Measurements from ENCODE around the gene TELO2. TPM values are rescaled to one million over a fixed set of nuclear protein-coding genes. Genes with fewer than 3 reads are reported as not detected.

Gene TELO2
- total and polyA plus RNA-seq, 12 donors = 14.5 to 50.5 (median 20.8) TPM

- Histone ChIP-seq H3K4me1 (no peaks in the 10 kb centered on the region), H3K9me3 (peaks cover 0 to 5% (median 0%) of the 10 kb centered on the region in 11 donors), H3K36me3 (peaks cover 0 to 58% (median 6%) of the 10 kb centered on the region in 9 donors), H3K4me3 (no peak overlapping the region), H3K27ac (no peak overlapping the region), H3K27me3 (no peaks in the 10 kb centered on the region)
- ATAC-seq = peak in 1 of 8 donors; percentile 37
- intact Hi-C loops (cut with DNase I) = no loop called here
- no peak for DNase-seq
- TF ChIP-seq CTCF (IDR thresholded peaks at IDR 0.05) = no peak
- WGBS, 2 donors = 87 to 88% methylated on average over 17 of the region's 17 CpGs
These were observed 26.7 kb downstream of the TELO2 start for GRCh38 chr16:1519831-1520230.

GRCh38 chr16:1520461-1520860 is 27.3 kb downstream of the TELO2 start:
- H3K9me3 ChIP-seq = no peaks in the 10 kb centered on the region
- H3K4me1 ChIP-seq = no peaks in the 10 kb centered on the region
- H3K36me3 ChIP-seq = peaks cover 0 to 58% (median 6%) of the 10 kb centered on the region in 9 donors
- H3K27me3 ChIP-seq = no peaks in the 10 kb centered on the region
- intact Hi-C loops (cut with DNase I) = no loop called here
- no peak overlapping the region for H3K27ac ChIP-seq
- peak in 1 of 8 donors; percentile 9 for ATAC-seq
- H3K4me3 ChIP-seq = no peak overlapping the region
- DNase-seq = peak in 1 of 2 donors; percentile 7
- WGBS, 2 donors = 90 to 95% methylated on average over 19 of the region's 19 CpGs
- no peak for TF ChIP-seq CTCF (IDR thresholded peaks at IDR 0.05)

- Histone ChIP-seq H3K27me3 (no peaks in the 10 kb centered on the region), H3K9me3 (no peaks in the 10 kb centered on the region), H3K27ac (no peak overlapping the region), H3K4me3 (no peak overlapping the region), H3K36me3 (peaks cover 0 to 43% (median 6%) of the 10 kb centered on the region in 9 donors), H3K4me1 (peaks cover 13 to 23% (median 21%) of the 10 kb centered on the region in 9 donors)
- DNase-seq (no peak), ATAC-seq (no peak)
- intact Hi-C loops (cut with DNase I) = no loop called here
- WGBS, 2 donors = 90 to 91% methylated on average over 28 to 30 of the region's 30 CpGs
- no peak for TF ChIP-seq CTCF (IDR thresholded peaks at IDR 0.05)
These were observed 30.6 kb downstream of the TELO2 start for GRCh38 chr16:1523581-1524245.

GRCh38 chr16:1524366-1524765 is 31.2 kb downstream of the TELO2 start:
- TF ChIP-seq CTCF (IDR thresholded peaks at IDR 0.05) = no peak
- DNase-seq = peak in 1 of 2 donors; percentile 8
- H3K4me3 ChIP-seq = no peak overlapping the region
- H3K27me3 ChIP-seq = no peaks in the 10 kb centered on the region
- H3K9me3 ChIP-seq = no peaks in the 10 kb centered on the region
- WGBS, 2 donors = 94 to 96% methylated on average over 26 of the region's 26 CpGs
- H3K27ac ChIP-seq = no peak overlapping the region
- intact Hi-C loops (cut with DNase I) = no loop called here
- H3K4me1 ChIP-seq = peaks cover 15 to 30% (median 28%) of the 10 kb centered on the region in 9 donors
- no peak for ATAC-seq
- peaks cover 0 to 36% (median 6%) of the 10 kb centered on the region in 9 donors for H3K36me3 ChIP-seq
